Measurements from ENCODE around the gene HECTD2.

The HECTD2 gene

GRCh38 chr10:91409069-91409868 lies 875 bp upstream of the HECTD2 start:
- no peak for DNase-seq (ENCODE audit: extremely low read depth, insufficient read length)
- Histone ChIP-seq H3K36me3 (ENCODE audit: control insufficient read depth, insufficient read depth, low read length) (no peaks in the 10 kb centered on the region), H3K4me3 (replicated peaks; ENCODE audit: low read depth, low read length) (peak overlapping the region; percentile 86), H3K27me3 (replicated peaks; ENCODE audit: control insufficient read depth, insufficient read depth, low read length) (no peaks in the 10 kb centered on the region; the same call in 1 of the 2 replicates)
- no peak for TF ChIP-seq CTCF (IDR thresholded peaks at IDR 0.05; ENCODE audit: insufficient read depth, low read length, poor library complexity, severe bottlenecking)

GRCh38 chr10:91410638-91411371 lies 661 bp downstream of the HECTD2 start:
- no peak for DNase-seq (ENCODE audit: extremely low read depth, insufficient read length)

GRCh38 chr10:91411621-91412020 lies 1.5 kb downstream of the HECTD2 start:
- no peaks in the 10 kb centered on the region for H3K36me3 ChIP-seq (ENCODE audit: control insufficient read depth, insufficient read depth, low read length)
- no peaks in the 10 kb centered on the region; the same call in 1 of the 2 replicates for H3K27me3 ChIP-seq (replicated peaks; ENCODE audit: control insufficient read depth, insufficient read depth, low read length)
- no peak for DNase-seq (ENCODE audit: extremely low read depth, insufficient read length)
- no peak for TF ChIP-seq CTCF (IDR thresholded peaks at IDR 0.05; ENCODE audit: insufficient read depth, low read length, poor library complexity, severe bottlenecking)
- no peak overlapping the region for H3K4me3 ChIP-seq (replicated peaks; ENCODE audit: low read depth, low read length)

More at GRCh38 chr10:91410638-91411371, 661 bp downstream of the HECTD2 start:
- H3K27me3 ChIP-seq (replicated peaks; ENCODE audit: control insufficient read depth, insufficient read depth, low read length) = no peaks in the 10 kb centered on the region; the same call in 1 of the 2 replicates
- no peak for TF ChIP-seq CTCF (IDR thresholded peaks at IDR 0.05; ENCODE audit: insufficient read depth, low read length, poor library complexity, severe bottlenecking)
- no peaks in the 10 kb centered on the region for H3K36me3 ChIP-seq (ENCODE audit: control insufficient read depth, insufficient read depth, low read length)
- peak overlapping the region; percentile 50 for H3K4me3 ChIP-seq (replicated peaks; ENCODE audit: low read depth, low read length)

- no peaks in the 10 kb centered on the region for H3K36me3 ChIP-seq (ENCODE audit: control insufficient read depth, insufficient read depth, low read length)
- no peak overlapping the region for H3K4me3 ChIP-seq (replicated peaks; ENCODE audit: low read depth, low read length)
- no peak for TF ChIP-seq CTCF (IDR thresholded peaks at IDR 0.05; ENCODE audit: insufficient read depth, low read length, poor library complexity, severe bottlenecking)
- DNase-seq (ENCODE audit: extremely low read depth, insufficient read length) = no peak
- no peaks in the 10 kb centered on the region; the same call in 1 of the 2 replicates for H3K27me3 ChIP-seq (replicated peaks; ENCODE audit: control insufficient read depth, insufficient read depth, low read length)
Observed at GRCh38 chr10:91412354-91413087, 2.4 kb downstream of the HECTD2 start.

- no peak for DNase-seq (ENCODE audit: extremely low read depth, insufficient read length)
- no peaks in the 10 kb centered on the region for H3K36me3 ChIP-seq (ENCODE audit: control insufficient read depth, insufficient read depth, low read length)
- TF ChIP-seq CTCF (IDR thresholded peaks at IDR 0.05; ENCODE audit: insufficient read depth, low read length, poor library complexity, severe bottlenecking) = no peak
Observed at GRCh38 chr10:91415816-91416215, 5.7 kb downstream of the HECTD2 start.

More at GRCh38 chr10:91415816-91416215, 5.7 kb downstream of the HECTD2 start:
- no peak overlapping the region for H3K4me3 ChIP-seq (replicated peaks; ENCODE audit: low read depth, low read length)
- no peaks in the 10 kb centered on the region; the same call in 1 of the 2 replicates for H3K27me3 ChIP-seq (replicated peaks; ENCODE audit: control insufficient read depth, insufficient read depth, low read length)

Measured in GM06990 (cell line).